ENCODE measurements around the gene VOPP1.

Gene VOPP1

DNA sequence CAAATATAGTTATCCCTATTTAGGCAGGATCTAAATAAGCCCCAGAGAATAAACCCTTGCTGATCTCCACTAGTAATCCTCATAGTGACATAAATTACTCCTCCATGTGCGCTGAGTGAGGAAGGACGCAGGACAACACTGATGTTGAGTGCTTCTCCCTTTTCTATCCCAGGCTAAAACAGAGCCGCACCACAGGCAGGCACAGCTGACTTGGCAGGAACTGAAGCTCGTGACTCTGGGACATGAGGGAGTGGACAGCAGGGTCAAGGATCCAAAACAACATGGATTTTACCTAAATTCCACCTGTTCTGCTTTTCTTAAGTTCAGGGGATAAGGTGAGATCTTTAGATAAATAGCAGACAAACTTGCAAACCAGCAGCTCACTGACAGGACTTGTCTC lies 46.0 kb downstream of the VOPP1 start:
- Histone ChIP-seq H3K9me3 (no peaks in the 10 kb centered on the region), H3K4me1 (ENCODE audit: control insufficient read depth in 1 of 2, insufficient read depth in 1 of 2, low read depth in 1 of 2, low read length in 1 of 2) (peaks cover 0 to 3% of the 10 kb centered on the region in 2 experiments), H3K27me3 (no peaks in the 10 kb centered on the region), H3K4me3 (ENCODE audit: low read depth in 1 of 2, low read length in 1 of 2) (no peak overlapping the region), H3K27ac (no peak overlapping the region), H3K36me3 (no peaks in the 10 kb centered on the region)
- TF ChIP-seq, protein P1, sequence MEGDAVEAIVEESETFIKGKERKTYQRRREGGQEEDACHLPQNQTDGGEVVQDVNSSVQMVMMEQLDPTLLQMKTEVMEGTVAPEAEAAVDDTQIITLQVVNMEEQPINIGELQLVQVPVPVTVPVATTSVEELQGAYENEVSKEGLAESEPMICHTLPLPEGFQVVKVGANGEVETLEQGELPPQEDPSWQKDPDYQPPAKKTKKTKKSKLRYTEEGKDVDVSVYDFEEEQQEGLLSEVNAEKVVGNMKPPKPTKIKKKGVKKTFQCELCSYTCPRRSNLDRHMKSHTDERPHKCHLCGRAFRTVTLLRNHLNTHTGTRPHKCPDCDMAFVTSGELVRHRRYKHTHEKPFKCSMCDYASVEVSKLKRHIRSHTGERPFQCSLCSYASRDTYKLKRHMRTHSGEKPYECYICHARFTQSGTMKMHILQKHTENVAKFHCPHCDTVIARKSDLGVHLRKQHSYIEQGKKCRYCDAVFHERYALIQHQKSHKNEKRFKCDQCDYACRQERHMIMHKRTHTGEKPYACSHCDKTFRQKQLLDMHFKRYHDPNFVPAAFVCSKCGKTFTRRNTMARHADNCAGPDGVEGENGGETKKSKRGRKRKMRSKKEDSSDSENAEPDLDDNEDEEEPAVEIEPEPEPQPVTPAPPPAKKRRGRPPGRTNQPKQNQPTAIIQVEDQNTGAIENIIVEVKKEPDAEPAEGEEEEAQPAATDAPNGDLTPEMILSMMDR (IDR thresholded peaks at IDR 0.05) = no peak

DNA sequence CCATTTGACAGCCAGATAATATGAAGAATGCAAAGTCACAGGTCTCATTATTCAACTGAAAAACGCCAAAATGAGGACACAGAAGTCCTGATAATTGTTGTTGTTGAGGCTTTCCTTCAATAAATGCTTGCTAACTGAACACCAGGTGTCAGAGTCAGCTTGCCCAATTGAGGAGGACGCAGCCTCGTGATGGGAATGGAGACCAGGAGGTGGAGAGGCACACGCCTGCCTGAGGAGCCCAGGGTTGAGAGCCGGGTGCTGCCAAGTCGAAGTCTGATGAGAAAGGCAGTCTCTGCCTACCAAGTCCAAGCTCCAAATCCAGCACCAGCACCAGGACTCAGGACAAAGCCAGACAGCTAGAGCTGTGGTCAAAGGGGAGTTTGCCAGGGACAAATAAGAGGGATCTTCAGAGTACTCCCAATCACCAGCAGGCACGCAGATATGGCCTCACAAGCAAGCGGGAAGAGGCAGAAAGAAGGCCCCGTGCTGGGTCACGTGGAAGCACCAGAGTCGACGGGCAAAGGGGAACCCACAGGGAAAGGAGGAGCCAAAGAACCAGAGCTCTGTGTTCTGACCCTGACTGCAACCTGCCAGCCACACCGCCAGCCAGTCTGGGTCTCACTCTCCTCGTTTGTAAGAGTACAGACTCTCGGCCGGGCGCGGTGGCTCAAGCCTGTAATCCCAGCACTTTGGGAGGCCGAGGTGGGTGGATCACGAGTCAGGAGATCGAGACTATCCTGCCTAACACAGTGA lies 47.6 kb downstream of the VOPP1 start:
- Histone ChIP-seq H3K36me3 (peaks cover 9% of the 10 kb centered on the region), H3K4me3 (ENCODE audit: low read depth in 1 of 2, low read length in 1 of 2) (no peak overlapping the region), H3K27me3 (no peaks in the 10 kb centered on the region), H3K27ac (no peak overlapping the region), H3K9me3 (no peaks in the 10 kb centered on the region), H3K4me1 (ENCODE audit: control insufficient read depth in 1 of 2, insufficient read depth in 1 of 2, low read depth in 1 of 2, low read length in 1 of 2) (peaks cover 0 to 3% of the 10 kb centered on the region in 2 experiments)
- TF ChIP-seq, protein P1 (IDR thresholded peaks at IDR 0.05) = no peak

DNA sequence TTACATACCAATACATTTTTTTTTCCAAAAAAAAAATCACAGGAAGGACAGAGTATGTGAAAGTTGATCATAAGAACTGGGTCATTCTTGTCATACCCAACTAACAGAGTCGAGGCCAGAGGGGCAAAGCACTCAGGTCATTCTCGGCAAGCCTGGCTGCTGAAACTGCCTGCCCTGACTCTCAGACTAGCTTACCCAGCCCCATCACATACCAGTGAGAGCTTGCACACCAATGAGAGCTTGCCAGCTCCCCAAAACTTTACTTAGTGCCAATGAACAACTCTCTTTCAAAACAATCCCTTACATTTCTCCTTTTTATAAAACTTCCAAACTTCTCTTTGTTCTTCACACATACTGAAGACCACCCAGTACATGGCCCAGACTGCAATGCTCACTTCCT lies 48.9 kb downstream of the VOPP1 start:
- H3K27ac ChIP-seq = no peak overlapping the region
- TF ChIP-seq, protein P1 (IDR thresholded peaks at IDR 0.05) = no peak
- no peaks in the 10 kb centered on the region for H3K9me3 ChIP-seq
- no peaks in the 10 kb centered on the region for H3K27me3 ChIP-seq
- H3K36me3 ChIP-seq = peaks cover 22% of the 10 kb centered on the region
- peaks cover 0 to 3% of the 10 kb centered on the region in 2 experiments for H3K4me1 ChIP-seq (ENCODE audit: control insufficient read depth in 1 of 2, insufficient read depth in 1 of 2, low read depth in 1 of 2, low read length in 1 of 2)
- no peak overlapping the region for H3K4me3 ChIP-seq (ENCODE audit: low read depth in 1 of 2, low read length in 1 of 2)

DNA sequence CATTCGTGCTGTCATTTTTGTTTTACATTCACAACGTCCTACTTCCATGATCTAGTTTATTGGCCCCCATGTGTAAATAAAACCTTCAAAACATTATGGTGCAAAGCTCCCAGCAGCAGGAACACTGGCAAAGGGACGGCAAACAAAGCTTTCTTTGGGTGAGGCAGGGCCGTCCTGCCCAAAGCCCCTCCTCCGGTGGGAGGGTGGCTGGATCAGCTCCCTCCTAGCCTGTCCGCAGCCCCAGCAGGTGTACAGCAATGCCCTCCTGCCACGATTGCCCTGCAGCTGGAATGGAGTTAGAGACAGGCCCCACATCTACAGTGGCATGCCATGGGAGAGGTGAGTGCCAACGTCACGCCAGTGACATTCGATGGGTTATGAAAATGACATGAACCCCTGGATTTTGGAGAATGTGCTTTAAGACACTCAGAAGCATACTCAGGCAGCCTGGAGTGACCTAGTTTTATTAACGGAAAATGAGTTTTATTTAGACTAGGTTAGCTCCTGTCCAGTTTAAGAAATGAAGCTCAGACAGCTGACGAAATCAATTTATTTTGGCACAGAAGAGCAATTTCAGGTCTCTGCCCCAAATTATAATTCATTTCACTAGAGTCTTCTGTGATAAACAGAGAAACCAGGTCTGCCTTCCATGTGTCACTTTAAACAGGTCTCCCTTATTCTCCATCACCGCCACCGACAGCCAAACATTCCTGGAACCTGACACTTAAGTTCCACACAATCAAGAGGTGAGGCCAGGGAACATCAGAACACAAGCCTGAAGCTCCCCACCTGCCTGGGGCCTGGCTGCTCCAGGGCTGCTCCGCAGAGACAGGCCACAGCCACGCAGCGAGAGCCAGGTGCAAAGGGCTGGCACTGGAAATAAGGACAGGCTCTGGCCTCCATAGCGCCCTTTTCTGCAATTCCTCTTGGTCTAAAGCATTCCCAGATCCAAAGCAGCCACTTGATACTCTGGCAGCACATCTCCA lies 50.1 kb downstream of the VOPP1 start:
- Histone ChIP-seq H3K36me3 (peaks cover 33% of the 10 kb centered on the region), H3K4me1 (ENCODE audit: control insufficient read depth in 1 of 2, insufficient read depth in 1 of 2, low read depth in 1 of 2, low read length in 1 of 2) (peaks cover 0 to 3% of the 10 kb centered on the region in 2 experiments), H3K4me3 (ENCODE audit: low read depth in 1 of 2, low read length in 1 of 2) (no peak overlapping the region), H3K27me3 (no peaks in the 10 kb centered on the region), H3K27ac (no peak overlapping the region), H3K9me3 (no peaks in the 10 kb centered on the region)
- TF ChIP-seq, protein P1 (IDR thresholded peaks at IDR 0.05) = no peak

DNA sequence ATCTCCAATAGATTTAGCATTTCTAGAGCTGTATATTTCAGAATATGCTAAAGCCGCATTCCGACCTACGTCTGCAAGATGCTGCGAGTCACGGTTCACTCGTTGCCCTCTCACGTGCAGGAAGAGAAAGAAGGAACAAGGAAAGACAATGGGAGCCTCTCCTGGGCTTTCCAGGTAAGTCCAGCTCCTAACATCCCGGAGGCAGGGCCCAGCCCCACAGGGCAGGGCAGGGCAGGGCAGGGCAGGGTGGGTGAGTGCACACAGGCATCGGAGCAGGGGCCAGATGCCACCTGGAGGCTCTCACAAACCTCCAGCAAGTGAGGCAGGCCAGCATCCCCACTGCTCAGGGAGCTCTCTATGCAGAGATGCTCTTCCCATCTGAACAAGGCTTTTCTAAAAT lies 50.8 kb downstream of the VOPP1 start:
- Histone ChIP-seq H3K4me1 (ENCODE audit: control insufficient read depth in 1 of 2, insufficient read depth in 1 of 2, low read depth in 1 of 2, low read length in 1 of 2) (no peaks in the 10 kb centered on the region), H3K9me3 (no peaks in the 10 kb centered on the region)

More for the DNA sequence above, 50.8 kb downstream of the VOPP1 start:
- H3K36me3 ChIP-seq = peaks cover 37% of the 10 kb centered on the region
- H3K27ac ChIP-seq = no peak overlapping the region
- H3K4me3 ChIP-seq (ENCODE audit: low read depth in 1 of 2, low read length in 1 of 2) = no peak overlapping the region
- TF ChIP-seq, protein P1 (IDR thresholded peaks at IDR 0.05) = no peak
- no peaks in the 10 kb centered on the region for H3K27me3 ChIP-seq
